PFSK-1 (cell line): ENCODE data around the gene NCOA6.

ENCODE experiments used
- FOXP2 ChIP-seq: optimal IDR thresholded peaks from 2 replicates; pipeline ENCODE3; 2011; ENCODE audit warnings: borderline replicate concordance, control low read depth, inconsistent platforms; ENCODE audit not compliant: insufficient read depth; ENCODE audit errors: extremely low read length, extremely low read depth
- POLR2AphosphoS5 ChIP-seq: IDR thresholded peaks from 2 replicates; pipeline ENCODE4 v1.6.1; 2012; ENCODE audit warnings: low read depth, mild to moderate bottlenecking, control low read depth, low read length, moderate library complexity
- REST ChIP-seq, 2 experiments: IDR thresholded peaks; 2 replicates each; pipeline versions ENCODE4 v1.6.1 to v1.8.0; 2011 to 2012; ENCODE audit warnings: low read depth in 2 of 2, low read length in 2 of 2, control low read depth in 1 of 2, inconsistent platforms in 1 of 2, mild to moderate bottlenecking in 1 of 2, moderate library complexity in 1 of 2; ENCODE audit not compliant: insufficient read depth in 1 of 2
- SIN3A ChIP-seq: IDR thresholded peaks from 2 replicates; pipeline ENCODE4 v1.6.1; 2012; ENCODE audit warnings: mild to moderate bottlenecking, low read length, moderate library complexity, borderline replicate concordance; ENCODE audit not compliant: insufficient read depth
- TAF1 ChIP-seq: IDR thresholded peaks from 2 replicates; pipeline ENCODE4 v1.6.1; 2012; ENCODE audit warnings: low read length, control low read depth, borderline replicate concordance; ENCODE audit not compliant: insufficient read depth

Gene NCOA6

GRCh38 chr20:34824806-34825529 lies 483 bp downstream of the NCOA6 start:
- TF ChIP-seq TAF1 (no peak), SIN3A (no peak), REST (IDR thresholded peaks at IDR 0.05; ENCODE audit: insufficient read depth in 1 of 2, low read depth in 2 of 2, low read length in 2 of 2) (no peak), FOXP2 (peak; percentile 16), POLR2AphosphoS5 (no peak)

- TF ChIP-seq SIN3A (no peak), POLR2AphosphoS5 (peak; percentile 63; the same call in 1 of the 2 replicates), REST (IDR thresholded peaks at IDR 0.05; ENCODE audit: insufficient read depth in 1 of 2, low read depth in 2 of 2, low read length in 2 of 2) (peak in 1 of 2 experiments; percentile 65; a peak in 2 of 4 replicates)
Observed at GRCh38 chr20:34824452-34824805, 1.0 kb downstream of the NCOA6 start.

- no peak for TF ChIP-seq REST (IDR thresholded peaks at IDR 0.05; ENCODE audit: insufficient read depth in 1 of 2, low read depth in 2 of 2, low read length in 2 of 2)
- TF ChIP-seq SIN3A: no peak
- no peak for TF ChIP-seq FOXP2
- no peak for TF ChIP-seq TAF1
- TF ChIP-seq POLR2AphosphoS5: no peak
Observed at GRCh38 chr20:34824026-34824425, 1.4 kb downstream of the NCOA6 start.

- TF ChIP-seq POLR2AphosphoS5: no peak
- TF ChIP-seq TAF1: no peak
- no peak for TF ChIP-seq REST (IDR thresholded peaks at IDR 0.05; ENCODE audit: insufficient read depth in 1 of 2, low read depth in 2 of 2, low read length in 2 of 2)
- no peak for TF ChIP-seq SIN3A
- no peak for TF ChIP-seq FOXP2
Observed at GRCh38 chr20:34820805-34821578, 4.5 kb downstream of the NCOA6 start.
